GM12864 (cell line): ENCODE data around the gene TJP3.

ENCODE experiments used
- DNase-seq: peaks from one replicate; pipeline ENCODE4 v3.0.0-alpha.2; 2011; ENCODE audit warnings: low read depth
- H3K4me3 ChIP-seq: 2 replicates; pipeline ENCODE4 v1.5.1; 2011; ENCODE audit warnings: mild to moderate bottlenecking, low read depth, low read length, control low read depth
- TF ChIP-seq, protein P1 (sequence below): IDR thresholded peaks from 2 replicates; pipeline ENCODE4 v1.5.1; 2011; ENCODE audit warnings: low read depth, mild to moderate bottlenecking, moderate library complexity, low read length, control low read depth, inconsistent platforms; ENCODE audit errors: missing control alignments

The TJP3 gene

DNA sequence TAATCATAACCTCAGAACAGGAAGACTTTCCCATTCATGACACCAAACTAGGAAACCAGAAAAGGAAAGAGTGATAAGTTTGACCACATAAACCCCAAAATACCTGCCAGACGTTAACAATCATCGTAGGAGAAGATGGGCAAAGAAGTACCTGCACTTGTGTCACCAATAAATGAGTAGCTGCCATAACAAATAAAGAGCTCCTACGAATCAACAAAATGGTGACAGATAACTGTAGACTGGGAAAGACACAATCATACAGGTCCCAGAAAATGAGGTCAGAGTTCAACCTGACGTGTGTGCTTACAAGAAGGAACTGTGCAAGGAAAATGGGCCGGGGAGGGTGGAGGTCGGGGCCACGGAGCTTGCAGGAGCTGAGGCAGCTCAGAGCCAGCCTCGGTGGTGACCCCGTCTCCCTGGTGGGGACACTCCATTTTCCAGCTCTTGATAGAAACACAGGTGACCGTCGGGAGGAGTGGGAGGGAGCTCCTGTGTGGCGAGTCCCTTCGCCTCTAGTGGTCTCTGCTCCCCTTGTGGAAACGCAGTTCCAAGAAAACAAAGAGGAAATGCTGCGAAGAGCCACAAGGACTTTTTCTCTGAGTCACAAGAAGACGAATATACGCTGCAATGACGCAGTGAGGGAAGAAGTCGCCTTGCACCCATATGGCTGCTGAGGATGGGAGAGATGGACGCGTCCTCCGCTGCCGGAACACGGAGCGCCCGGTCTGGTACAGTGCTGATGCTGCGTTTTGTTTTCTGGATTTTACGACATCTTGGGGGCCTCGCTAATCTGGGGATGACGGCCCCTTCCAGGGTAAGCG lies 17.4 kb upstream of the TJP3 start:
- TF ChIP-seq, protein P1, sequence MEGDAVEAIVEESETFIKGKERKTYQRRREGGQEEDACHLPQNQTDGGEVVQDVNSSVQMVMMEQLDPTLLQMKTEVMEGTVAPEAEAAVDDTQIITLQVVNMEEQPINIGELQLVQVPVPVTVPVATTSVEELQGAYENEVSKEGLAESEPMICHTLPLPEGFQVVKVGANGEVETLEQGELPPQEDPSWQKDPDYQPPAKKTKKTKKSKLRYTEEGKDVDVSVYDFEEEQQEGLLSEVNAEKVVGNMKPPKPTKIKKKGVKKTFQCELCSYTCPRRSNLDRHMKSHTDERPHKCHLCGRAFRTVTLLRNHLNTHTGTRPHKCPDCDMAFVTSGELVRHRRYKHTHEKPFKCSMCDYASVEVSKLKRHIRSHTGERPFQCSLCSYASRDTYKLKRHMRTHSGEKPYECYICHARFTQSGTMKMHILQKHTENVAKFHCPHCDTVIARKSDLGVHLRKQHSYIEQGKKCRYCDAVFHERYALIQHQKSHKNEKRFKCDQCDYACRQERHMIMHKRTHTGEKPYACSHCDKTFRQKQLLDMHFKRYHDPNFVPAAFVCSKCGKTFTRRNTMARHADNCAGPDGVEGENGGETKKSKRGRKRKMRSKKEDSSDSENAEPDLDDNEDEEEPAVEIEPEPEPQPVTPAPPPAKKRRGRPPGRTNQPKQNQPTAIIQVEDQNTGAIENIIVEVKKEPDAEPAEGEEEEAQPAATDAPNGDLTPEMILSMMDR: no peak

DNA sequence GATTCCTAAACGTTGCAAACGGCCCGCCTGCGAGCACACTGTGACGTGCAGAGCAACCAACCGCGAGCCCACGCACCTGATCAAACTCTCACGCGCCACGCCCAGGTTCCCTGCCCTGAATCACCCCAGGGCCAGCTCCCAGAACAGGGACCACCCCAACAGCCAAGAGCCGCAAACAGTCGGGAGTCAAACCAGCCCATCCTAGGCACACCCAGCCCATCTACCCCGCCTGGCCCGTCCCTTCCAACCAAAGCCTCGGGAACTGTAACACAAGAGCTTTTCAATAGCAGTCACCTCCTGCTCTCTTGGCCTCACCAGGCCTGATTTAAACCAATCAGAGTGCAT lies 16.8 kb upstream of the TJP3 start:
- TF ChIP-seq, protein P1: no peak
- H3K4me3 ChIP-seq: no peak overlapping the region
- DNase-seq: no peak

More for the DNA sequence above, 17.4 kb upstream of the TJP3 start:
- DNase-seq: no peak
- no peak overlapping the region for H3K4me3 ChIP-seq

DNA sequence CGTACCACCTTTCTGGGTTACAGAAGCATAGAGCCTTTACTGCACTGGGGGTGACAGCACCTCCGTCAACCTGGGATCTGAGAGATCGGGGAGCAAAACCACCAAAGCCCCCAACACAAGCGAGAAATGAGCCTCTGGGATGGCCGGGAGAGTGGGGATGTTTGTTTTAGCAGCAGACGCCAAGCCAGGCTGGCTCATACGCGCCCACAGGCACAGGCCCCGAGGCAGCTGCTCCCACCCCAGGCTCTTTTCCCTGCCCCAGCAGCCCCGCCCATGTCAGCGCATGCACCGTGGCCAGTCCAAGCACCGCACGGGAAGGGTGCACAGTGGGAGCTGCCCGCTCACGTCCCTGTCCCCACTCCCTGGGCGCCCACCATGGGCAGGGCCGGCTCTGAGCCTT lies 16.5 kb upstream of the TJP3 start:
- TF ChIP-seq, protein P1: no peak
- DNase-seq: no peak
- H3K4me3 ChIP-seq: no peak overlapping the region

DNA sequence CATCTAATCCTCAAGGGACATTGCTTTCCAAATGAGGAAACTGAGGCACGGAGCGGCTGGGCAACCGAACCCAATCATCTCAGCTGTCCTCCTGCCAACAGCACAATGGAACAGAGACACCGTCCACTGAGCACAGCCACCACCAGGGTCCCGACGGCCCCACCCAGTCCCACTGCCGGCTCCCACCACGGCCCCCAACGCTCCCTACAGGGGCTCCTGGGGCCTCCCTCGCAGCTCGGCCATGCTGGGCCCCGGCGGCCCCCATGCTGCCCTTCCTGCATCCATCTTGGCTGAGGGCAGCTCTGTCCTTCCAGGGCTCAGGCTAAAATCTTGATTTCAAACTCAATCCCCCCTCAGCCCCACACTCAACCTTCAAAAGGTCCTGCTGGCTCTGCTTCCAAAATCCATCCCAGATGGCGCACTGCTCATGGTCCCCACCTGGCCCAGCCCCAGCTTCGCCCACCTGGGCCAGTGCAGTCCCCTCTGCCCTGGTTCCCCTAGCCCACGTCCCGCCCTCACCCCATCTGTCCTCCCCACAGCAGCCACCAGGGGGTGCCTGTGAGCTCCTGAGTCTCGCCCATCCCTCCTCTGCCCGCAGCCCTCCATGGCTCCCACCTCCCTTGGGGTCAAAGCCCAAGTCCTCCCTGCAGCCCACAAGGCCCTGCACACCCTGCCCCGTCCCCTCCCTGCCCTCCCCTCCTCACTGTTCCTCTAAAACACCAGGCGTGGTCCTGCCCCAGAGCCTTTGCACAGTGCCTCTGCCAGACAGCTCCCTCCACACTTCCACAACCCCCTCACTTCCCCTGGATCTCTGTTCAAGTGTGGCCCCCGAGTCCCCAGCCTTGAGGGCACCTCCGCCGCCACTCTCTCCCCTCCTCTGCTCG lies 15.8 kb upstream of the TJP3 start:
- no peak overlapping the region for H3K4me3 ChIP-seq
- TF ChIP-seq, protein P1: peak; percentile 83
- DNase-seq: no peak

DNA sequence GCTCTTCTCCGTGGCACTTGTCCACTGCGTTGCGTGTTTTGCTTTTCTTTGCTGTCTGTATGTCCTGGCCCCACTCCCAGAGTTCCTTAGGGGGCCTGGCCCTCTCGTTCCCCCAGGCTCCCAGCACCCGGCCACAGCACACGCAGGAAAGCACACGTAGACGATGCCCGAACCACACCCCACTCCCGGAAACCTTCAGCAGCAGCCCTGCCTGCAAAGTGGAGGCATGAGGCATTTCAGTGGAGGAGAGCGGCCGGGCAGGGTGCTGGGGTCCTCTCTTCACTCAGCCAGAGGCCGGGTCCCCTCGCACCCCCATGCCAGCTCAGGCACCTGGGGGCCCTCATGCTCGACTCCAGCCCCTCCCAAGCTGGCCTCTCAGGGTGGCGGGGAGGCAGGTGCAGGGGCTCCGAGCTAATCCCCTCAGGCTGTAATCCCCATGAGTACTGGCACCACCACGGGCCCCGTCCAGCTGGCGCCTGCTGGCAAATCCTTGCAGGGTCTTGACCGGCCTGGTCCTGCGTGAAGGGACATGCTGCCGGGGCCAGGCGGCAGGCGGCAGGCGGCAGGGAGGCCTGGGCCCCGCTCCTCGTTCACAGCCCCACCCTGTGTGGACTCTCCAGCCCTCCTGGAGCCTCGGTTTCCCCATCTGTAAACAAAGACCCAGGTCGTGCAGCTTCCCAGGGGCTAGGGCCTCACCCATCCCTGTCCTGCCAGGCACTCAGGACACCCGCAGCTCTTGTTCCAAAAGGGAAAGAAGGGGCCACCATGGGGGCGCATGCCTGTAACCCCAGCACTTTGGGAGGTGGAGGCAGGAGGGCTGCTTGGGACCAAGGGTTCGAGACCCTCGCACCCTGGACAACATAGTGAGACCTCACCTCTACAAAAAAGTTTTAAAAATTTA lies 14.9 kb upstream of the TJP3 start:
- DNase-seq: no peak
- TF ChIP-seq, protein P1: no peak
- no peak overlapping the region for H3K4me3 ChIP-seq

DNA sequence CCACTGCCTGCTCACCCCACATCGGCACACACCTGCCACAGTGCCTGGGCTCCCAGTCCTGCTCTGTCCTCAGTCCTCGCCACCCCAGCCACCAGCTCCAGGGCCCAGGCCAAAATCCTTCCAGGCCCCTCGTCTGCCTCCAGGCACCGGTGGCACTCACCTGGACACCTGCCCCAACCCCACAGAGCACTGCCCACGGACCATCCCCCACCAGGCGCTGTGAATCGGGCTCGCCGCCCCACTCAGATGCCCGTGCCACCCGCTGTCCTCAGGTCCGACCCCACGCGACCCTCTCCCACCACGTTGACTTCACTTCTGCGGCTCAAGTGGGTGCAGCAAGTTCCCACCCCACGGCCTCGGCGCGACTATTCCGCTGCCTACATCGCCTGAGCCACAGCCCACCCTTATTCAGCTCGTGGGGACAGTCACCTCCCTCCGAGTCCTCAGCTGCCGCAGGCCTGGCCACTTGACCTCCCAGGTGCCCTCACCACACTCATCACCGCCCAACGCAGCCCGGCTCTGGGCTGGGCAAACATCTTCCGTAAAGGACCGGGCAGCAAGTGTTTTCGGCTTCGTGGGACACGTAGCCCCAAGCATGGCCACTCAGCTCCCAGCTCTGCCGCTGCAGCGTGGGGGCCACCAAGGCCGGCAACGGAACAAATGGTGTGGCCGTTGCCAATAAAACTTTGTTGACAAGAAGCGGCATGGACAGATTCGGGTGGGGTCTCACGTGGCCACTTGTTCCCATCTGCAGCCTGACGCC lies 13.6 kb upstream of the TJP3 start:
- no peak for DNase-seq
- H3K4me3 ChIP-seq: no peak overlapping the region
- TF ChIP-seq, protein P1: no peak
